H1 (cell line): Measurements from ENCODE around the gene SPATA6L. TPM values are rescaled to one million over a fixed set of nuclear protein-coding genes. Genes with fewer than 3 reads are reported as not detected.
A peak's percentile ranks its signal among the peaks of the same experiment; 100 is the strongest.

ENCODE experiments used
- CTCF ChIA-PET: fragments of 300-600 bp; sonication (Branson Sonifier 250); formaldehyde crosslinking; loops from one replicate; lab custom pipeline; 2021; ENCODE audit not compliant: partially characterized antibody; lab: Charles Lee
- POLR2A ChIA-PET: fragments of 300-600 bp; sonication (Branson Sonifier 250); formaldehyde crosslinking; loops from one replicate; lab custom pipeline; 2021; ENCODE audit warnings: inconsistent platforms; ENCODE audit not compliant: partially characterized antibody; lab: Charles Lee
- DNase-seq, 2 experiments: peaks; one replicate each; pipeline versions ENCODE4 v3.0.0 to v3.0.0-alpha.2; 2010 to 2022; ENCODE audit warnings: low spot score in 2 of 2, low read depth in 1 of 2, mixed read lengths in 1 of 2
- FAIRE-seq: peaks from 2 replicates; lab custom pipeline; 2011; peaks lifted over from hg19 to GRCh38; lab: Jason Lieb, UNC
- H2AFZ ChIP-seq: 2 replicates; pipeline ENCODE4 v1.8.1; 2012; ENCODE audit warnings: low read length, inconsistent platforms
- H2AK5ac ChIP-seq: 2 replicates; pipeline ENCODE4 v1.6.1; 2013; ENCODE audit warnings: low read depth, low read length
- H2BK120ac ChIP-seq: replicated peaks from 2 replicates; pipeline ENCODE3; 2013; ENCODE audit warnings: low read depth, low read length, inconsistent platforms
- H2BK12ac ChIP-seq: 2 replicates; pipeline ENCODE4 v1.6.1; 2013; ENCODE audit warnings: low read depth, low read length
- H2BK15ac ChIP-seq: 2 replicates; pipeline ENCODE4 v1.6.1; 2013; ENCODE audit warnings: low read length
- H2BK20ac ChIP-seq: 2 replicates; pipeline ENCODE4 v1.6.1; 2013; ENCODE audit warnings: low read length
- H2BK5ac ChIP-seq: 2 replicates; pipeline ENCODE4 v1.6.1; 2013; ENCODE audit warnings: low read depth, low read length
- H3K14ac ChIP-seq: 2 replicates; pipeline ENCODE4 v1.6.1; 2013; ENCODE audit warnings: inconsistent platforms; ENCODE audit not compliant: insufficient read length
- H3K18ac ChIP-seq: 2 replicates; pipeline ENCODE4 v1.6.1; 2013; ENCODE audit warnings: low read length; ENCODE audit errors: extremely low read depth
- H3K23ac ChIP-seq: 2 replicates; pipeline ENCODE4 v1.6.1; 2013; ENCODE audit warnings: inconsistent platforms; ENCODE audit not compliant: insufficient read length
- H3K23me2 ChIP-seq: 2 replicates; pipeline ENCODE4 v1.6.1; 2013; ENCODE audit warnings: low read depth, low read length
- H3K27ac ChIP-seq: 2 replicates; pipeline ENCODE4 v1.6.1; 2011; ENCODE audit warnings: low read depth, low read length, inconsistent platforms
- H3K27me3 ChIP-seq, 4 experiments: replicated peaks in 1 of 4; 1 replicate in 1 of 4; 2 replicates in 3 of 4; pipeline versions ENCODE4 v1.6.1 to v1.8.1; 2011 to 2013; ENCODE audit warnings: low read length in 3 of 4, mild to moderate bottlenecking in 3 of 4, inconsistent platforms in 2 of 4, mixed read lengths in 2 of 4, moderate library complexity in 1 of 4; ENCODE audit not compliant: control insufficient read depth in 3 of 4, insufficient read depth in 3 of 4; ENCODE audit errors: extremely low read depth in 1 of 4
- H3K36me3 ChIP-seq, 4 experiments: 2 replicates each; pipeline versions ENCODE4 v1.6.1 to v1.8.1; 2011 to 2013; ENCODE audit warnings: mild to moderate bottlenecking in 4 of 4, low read length in 3 of 4, moderate library complexity in 2 of 4, control low read depth in 1 of 4, inconsistent platforms in 1 of 4; ENCODE audit not compliant: insufficient read depth in 4 of 4, control insufficient read depth in 2 of 4
- H3K4ac ChIP-seq: replicated peaks from 2 replicates; pipeline ENCODE3; 2013; ENCODE audit warnings: low read length, low read depth, mixed read lengths, inconsistent platforms; ENCODE audit not compliant: insufficient read length
- H3K4me1 ChIP-seq, 4 experiments: replicated peaks in 1 of 4; 1 replicate in 1 of 4; 2 replicates in 3 of 4; pipeline versions ENCODE4 v1.6.1 to v1.8.1; 2011 to 2013; ENCODE audit warnings: low read length in 3 of 4, inconsistent platforms in 2 of 4, mixed read lengths in 1 of 4; ENCODE audit not compliant: insufficient read depth in 4 of 4, control insufficient read depth in 3 of 4
- H3K4me2 ChIP-seq, 2 experiments: 2 replicates each; pipeline versions ENCODE4 v1.6.1 to v1.8.1; 2011 to 2013; ENCODE audit warnings: low read depth in 2 of 2, low read length in 2 of 2, control low read depth in 1 of 2, inconsistent platforms in 1 of 2, mild to moderate bottlenecking in 1 of 2; ENCODE audit not compliant: insufficient read depth in 1 of 2
- H3K4me3 ChIP-seq, 4 experiments: fragments of 200-600, 300-600 bp in 1 of 4; sonication (generic), shearing (Covaris generic), sonication (Bioruptor Twin) in 1 of 4; 2 replicates each; pipeline versions ENCODE4 v1.5.1 to v1.8.1; 2011 to 2016; ENCODE audit warnings: low read length in 4 of 4, low read depth in 3 of 4, control low read depth in 2 of 4, inconsistent platforms in 2 of 4, mild to moderate bottlenecking in 2 of 4, mixed read lengths in 1 of 4, moderate library complexity in 1 of 4; ENCODE audit not compliant: insufficient read depth in 2 of 4; ENCODE audit errors: extremely low read depth in 1 of 4
- H3K56ac ChIP-seq: replicated peaks from 2 replicates; pipeline ENCODE3; 2013; ENCODE audit warnings: low read depth, mild to moderate bottlenecking, mixed read lengths, low read length, inconsistent platforms; ENCODE audit not compliant: insufficient read length
- H3K79me1 ChIP-seq: 2 replicates; pipeline ENCODE4 v1.6.1; 2013; ENCODE audit warnings: low read depth, low read length, control low read depth
- H3K79me2 ChIP-seq, 2 experiments: 2 replicates each; pipeline versions ENCODE4 v1.6.1 to v1.8.1; 2012 to 2013; ENCODE audit warnings: low read length in 2 of 2, mild to moderate bottlenecking in 2 of 2, inconsistent platforms in 1 of 2; ENCODE audit not compliant: insufficient read depth in 2 of 2, control insufficient read depth in 1 of 2
- H3K9ac ChIP-seq, 4 experiments: replicated peaks in 1 of 4; 1 replicate in 1 of 4; 2 replicates in 3 of 4; pipeline versions ENCODE4 v1.6.1 to v1.8.1; 2011 to 2013; ENCODE audit warnings: low read depth in 3 of 4, low read length in 3 of 4, control low read depth in 2 of 4, mild to moderate bottlenecking in 2 of 4, moderate library complexity in 2 of 4, inconsistent platforms in 1 of 4; ENCODE audit errors: extremely low read depth in 1 of 4
- H3K9me3 ChIP-seq, 2 experiments: 2 replicates each; pipeline versions ENCODE4 v1.6.1 to v1.8.1; 2012 to 2013; ENCODE audit warnings: mild to moderate bottlenecking in 2 of 2, moderate library complexity in 2 of 2, control low read depth in 1 of 2, inconsistent platforms in 1 of 2, low read depth in 1 of 2, low read length in 1 of 2, mixed read lengths in 1 of 2; ENCODE audit not compliant: insufficient read depth in 2 of 2
- H4K20me1 ChIP-seq, 2 experiments: replicated peaks in 1 of 2; 2 replicates each; pipeline versions ENCODE3 to v1.8.1; 2011 to 2013; ENCODE audit warnings: inconsistent platforms in 2 of 2, low read length in 2 of 2, mild to moderate bottlenecking in 1 of 2; ENCODE audit not compliant: insufficient read depth in 2 of 2, control insufficient read depth in 1 of 2
- H4K5ac ChIP-seq: 2 replicates; pipeline ENCODE4 v1.6.1; 2013; ENCODE audit warnings: low read length, low read depth, mixed read lengths, inconsistent platforms; ENCODE audit not compliant: insufficient read length
- H4K8ac ChIP-seq: 2 replicates; pipeline ENCODE4 v1.8.0; 2013; ENCODE audit warnings: mild to moderate bottlenecking, moderate library complexity, low read length, inconsistent platforms; ENCODE audit not compliant: insufficient read depth; ENCODE audit errors: extremely low read depth
- H4K91ac ChIP-seq: replicated peaks from 2 replicates; pipeline ENCODE3; 2013; ENCODE audit warnings: low read length, mixed read lengths, inconsistent platforms; ENCODE audit not compliant: insufficient read length
- BACH1 ChIP-seq: IDR thresholded peaks from 2 replicates; pipeline ENCODE4 v1.6.1; 2012; ENCODE audit warnings: low read length, improper control_type of control experiment
- BCL11A ChIP-seq, 2 experiments: IDR thresholded peaks; one replicate each; pipeline ENCODE4 v1.6.1; 2011; ENCODE audit warnings: low read depth in 2 of 2, low read length in 2 of 2, mild to moderate bottlenecking in 2 of 2
- EGR1 ChIP-seq: IDR thresholded peaks from 2 replicates; pipeline ENCODE4 v1.6.1; 2011; ENCODE audit warnings: low read depth, low read length, borderline replicate concordance
- GABPA ChIP-seq: IDR thresholded peaks from 2 replicates; pipeline ENCODE4 v1.6.1; 2011; ENCODE audit warnings: mild to moderate bottlenecking, low read length, moderate library complexity, borderline replicate concordance; ENCODE audit not compliant: insufficient read depth
- MAFK ChIP-seq: IDR thresholded peaks from 2 replicates; pipeline ENCODE4 v1.6.1; 2012; ENCODE audit warnings: low read depth, mild to moderate bottlenecking, improper control_type of control experiment, low read length
- NANOG ChIP-seq: IDR thresholded peaks from 2 replicates; pipeline ENCODE4 v1.6.1; 2011; ENCODE audit warnings: low read length, low read depth, mild to moderate bottlenecking, inconsistent platforms; ENCODE audit not compliant: insufficient read depth, poor library complexity, severe bottlenecking
- RNF2 ChIP-seq: fragments of 200-900, 300-1000 bp; sonication (generic); IDR thresholded peaks from 2 replicates; pipeline ENCODE4 v1.7.1; 2016; ENCODE audit warnings: borderline replicate concordance, low read depth, mild to moderate bottlenecking, antibody characterized with exemption, low read length; ENCODE audit not compliant: poor library complexity, severe bottlenecking; ENCODE audit errors: missing control alignments
- SUZ12 ChIP-seq: fragments of 200-600 bp; sonication (generic); IDR thresholded peaks from 2 replicates; pipeline ENCODE4 v1.6.1; 2012; ENCODE audit warnings: mild to moderate bottlenecking, inconsistent platforms, low read length, moderate library complexity, mixed read lengths
- TEAD4 ChIP-seq: IDR thresholded peaks from 2 replicates; pipeline ENCODE4 v1.6.1; 2012; ENCODE audit warnings: low read depth, low read length, inconsistent platforms, mixed read lengths
- ZNF274 ChIP-seq: IDR thresholded peaks from 2 replicates; pipeline ENCODE4 v1.7.0; 2012; ENCODE audit warnings: low read length, borderline replicate concordance; ENCODE audit errors: extremely low read depth
- WGBS, 2 experiments: shearing (Covaris generic) in 1 of 2; methylation state at CpG; one replicate each; pipeline versions ENCODE4 v1.1.6 to v1.1.7; 2013 to 2015; ENCODE audit warnings: low lambda C conversion rate in 2 of 2, mixed read lengths in 2 of 2, inconsistent platforms in 1 of 2, low coverage in 1 of 2, missing lambda C conversion rate in 1 of 2; ENCODE audit not compliant: insufficient replicate concordance in 2 of 2, insufficient coverage in 1 of 2, insufficient read length in 1 of 2; ENCODE audit errors: extremely low coverage in 1 of 2, missing lambda C conversion rate in 1 of 2; 5-methylcytosine and 5-hydroxymethylcytosine counted together
- polyA plus RNA-seq, 7 experiments: library from polyadenylated mRNA; depleted of rRNA in 3 of 7; stranded (reverse) in 5 of 7; unstranded in 2 of 7; fragments of >200 nt in 5 of 7; fragments of 200-250 nt in 2 of 7; gene quantifications; 1 replicate in 5 of 7; 2 replicates in 1 of 7; 4 replicates in 1 of 7; pipeline versions ENCODE4 v1.2.1 to v1.2.3, GENCODE V29; 2011 to 2013; ENCODE audit warnings: missing spikeins in 2 of 7, mixed read lengths in 2 of 7
- total RNA-seq: library from RNA; stranded (reverse); fragmentation: NEBNext Ultra II Directional; extraction: Animal tissue kit (Norgen Biotek cat#: 25700); gene quantifications from 2 replicates; pipeline ENCODE4 v1.2.1, GENCODE V29; 2021
- TF ChIP-seq, protein P1 (sequence below): IDR thresholded peaks from 2 replicates; pipeline ENCODE4 v1.6.1; 2011; ENCODE audit warnings: low read length, improper control_type of control experiment

SPATA6L gene
- total and polyA plus RNA-seq, 2 of the 8 experiments (the other 6 are each of a cell fraction or from before 2014, with no cell fraction given), result 0.57 to 1.1 TPM

- H3K4me3 ChIP-seq, result no peak overlapping the region
- H4K20me1 ChIP-seq, result no peaks in the 10 kb centered on the region
- 85% methylated on average over 11 of the region's 11 CpGs; no CpG with 5 or more reads in 1 of the 2 experiments for WGBS, 2 experiments
- no peak overlapping the region for H3K14ac ChIP-seq
- CTCF ChIA-PET, result interaction anchor here (0.7 to 1.1 kb wide), 4 partner anchors 9 to 157 kb away, joined by 3 to 4 read pairs (median 3); no protein-coding TSS in a partner anchor
- H3K18ac ChIP-seq, result no peak overlapping the region
- no peak overlapping the region for H2BK120ac ChIP-seq
- FAIRE-seq (no peak), DNase-seq (no peak)
- no peak overlapping the region for H3K4me2 ChIP-seq
- H3K23me2 ChIP-seq, result no peaks in the 10 kb centered on the region
- H2BK15ac ChIP-seq, result 0 out of 2 replicates have a peak overlapping the region, but pooled peaks have one; percentile 22
- H3K36me3 ChIP-seq, result no peaks in the 10 kb centered on the region
- no peak overlapping the region for H3K4ac ChIP-seq
- H2BK12ac ChIP-seq, result no peak overlapping the region
- H2AK5ac ChIP-seq, result no peak overlapping the region
- no peak overlapping the region for H2AFZ ChIP-seq
- no peak overlapping the region for H4K91ac ChIP-seq
- no peak overlapping the region for H2BK20ac ChIP-seq
- no peaks in the 10 kb centered on the region for H3K79me1 ChIP-seq
- H4K8ac ChIP-seq, result no peak overlapping the region
- POLR2A ChIA-PET, result interaction anchor here (1.3 to 1.5 kb wide), 2 partner anchors 10 to 22 kb away, joined by 3 read pairs; no protein-coding TSS in a partner anchor
- no peaks in the 10 kb centered on the region for H3K27me3 ChIP-seq
- H3K4me1 ChIP-seq, result peaks cover 0 to 5% (median 0%) of the 10 kb centered on the region in 4 experiments; a peak in 1 of 7 replicates
- no peak overlapping the region for H3K56ac ChIP-seq
- H4K5ac ChIP-seq, result no peak overlapping the region
- H3K9ac ChIP-seq, result no peak overlapping the region
- H3K79me2 ChIP-seq, result no peaks in the 10 kb centered on the region
- H3K9me3 ChIP-seq, result no peaks in the 10 kb centered on the region
- no peak overlapping the region for H3K27ac ChIP-seq
- no peak overlapping the region for H2BK5ac ChIP-seq
- H3K23ac ChIP-seq, result no peak overlapping the region
- no peak for TF ChIP-seq SUZ12
- no peak for TF ChIP-seq EGR1
- no peak for TF ChIP-seq NANOG
- TF ChIP-seq, protein P1, sequence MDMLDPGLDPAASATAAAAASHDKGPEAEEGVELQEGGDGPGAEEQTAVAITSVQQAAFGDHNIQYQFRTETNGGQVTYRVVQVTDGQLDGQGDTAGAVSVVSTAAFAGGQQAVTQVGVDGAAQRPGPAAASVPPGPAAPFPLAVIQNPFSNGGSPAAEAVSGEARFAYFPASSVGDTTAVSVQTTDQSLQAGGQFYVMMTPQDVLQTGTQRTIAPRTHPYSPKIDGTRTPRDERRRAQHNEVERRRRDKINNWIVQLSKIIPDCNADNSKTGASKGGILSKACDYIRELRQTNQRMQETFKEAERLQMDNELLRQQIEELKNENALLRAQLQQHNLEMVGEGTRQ, result no peak
- no peak for TF ChIP-seq GABPA
- TF ChIP-seq MAFK, result no peak
- TF ChIP-seq TEAD4, result no peak
- TF ChIP-seq RNF2, result no peak
- TF ChIP-seq BACH1, result no peak
- TF ChIP-seq ZNF274, result no peak
- TF ChIP-seq BCL11A (IDR thresholded peaks at IDR 0.05; ENCODE audit: low read depth in 2 of 2, low read length in 2 of 2), result no peak
These were observed 69.9 kb downstream of the SPATA6L start for GRCh38 chr9:4596165-4596922.
